Cardiac septum (tissue), 1 donor: Measurements from ENCODE around the gene TMEM120B. TPM values are rescaled to one million over a fixed set of nuclear protein-coding genes. Genes with fewer than 3 reads are reported as not detected.
"Not testable (repeated sequence)": the region's sequence is repeated elsewhere in the genome, so short reads cannot be mapped to it uniquely, and the experiment has no call there.

Experiments
- DNase-seq: peaks from one replicate; pipeline ENCODE4 v3.0.0-alpha.2; 2020; ENCODE audit warnings: low spot score
- intact Hi-C: fragments of 100-400 bp; cut with DNase I; formaldehyde crosslinking; loops from one replicate; pipeline ENCODE4 v1.14.0; 2022
- total RNA-seq: library from RNA; stranded (reverse); fragmentation: NEBNext Ultra II Directional; extraction: Animal tissue kit (Norgen Biotek cat#: 25700); gene quantifications from one replicate; pipeline ENCODE4 v1.2.1, GENCODE V29; 2021
- donor health status: DM: no; HTN: no; CAD: no.

The TMEM120B gene
- total RNA-seq, 1 donor from 2014 or later = 6.2 TPM

DNA sequence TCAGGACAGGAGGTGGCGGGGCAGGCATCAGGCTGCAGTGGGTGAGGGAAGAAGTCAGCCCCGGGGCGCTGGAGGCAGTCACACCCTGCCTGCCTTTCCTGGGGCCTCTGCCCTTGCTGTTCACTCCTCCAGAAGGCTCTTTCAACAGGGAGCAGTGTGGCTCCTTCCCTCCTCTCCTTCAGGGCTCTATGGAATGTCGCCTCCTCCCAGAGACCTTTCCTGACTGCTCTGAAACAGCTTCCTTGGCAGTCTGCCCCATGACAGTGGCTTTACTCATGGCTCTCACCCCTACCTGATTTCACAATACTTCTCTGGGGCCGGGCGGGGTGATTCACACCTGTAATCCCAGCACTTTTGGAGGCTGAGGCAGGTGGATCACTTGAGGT lies 73.9 kb downstream of the TMEM120B start:
- DNase-seq = no peak
- intact Hi-C loops = no loop called here

DNA sequence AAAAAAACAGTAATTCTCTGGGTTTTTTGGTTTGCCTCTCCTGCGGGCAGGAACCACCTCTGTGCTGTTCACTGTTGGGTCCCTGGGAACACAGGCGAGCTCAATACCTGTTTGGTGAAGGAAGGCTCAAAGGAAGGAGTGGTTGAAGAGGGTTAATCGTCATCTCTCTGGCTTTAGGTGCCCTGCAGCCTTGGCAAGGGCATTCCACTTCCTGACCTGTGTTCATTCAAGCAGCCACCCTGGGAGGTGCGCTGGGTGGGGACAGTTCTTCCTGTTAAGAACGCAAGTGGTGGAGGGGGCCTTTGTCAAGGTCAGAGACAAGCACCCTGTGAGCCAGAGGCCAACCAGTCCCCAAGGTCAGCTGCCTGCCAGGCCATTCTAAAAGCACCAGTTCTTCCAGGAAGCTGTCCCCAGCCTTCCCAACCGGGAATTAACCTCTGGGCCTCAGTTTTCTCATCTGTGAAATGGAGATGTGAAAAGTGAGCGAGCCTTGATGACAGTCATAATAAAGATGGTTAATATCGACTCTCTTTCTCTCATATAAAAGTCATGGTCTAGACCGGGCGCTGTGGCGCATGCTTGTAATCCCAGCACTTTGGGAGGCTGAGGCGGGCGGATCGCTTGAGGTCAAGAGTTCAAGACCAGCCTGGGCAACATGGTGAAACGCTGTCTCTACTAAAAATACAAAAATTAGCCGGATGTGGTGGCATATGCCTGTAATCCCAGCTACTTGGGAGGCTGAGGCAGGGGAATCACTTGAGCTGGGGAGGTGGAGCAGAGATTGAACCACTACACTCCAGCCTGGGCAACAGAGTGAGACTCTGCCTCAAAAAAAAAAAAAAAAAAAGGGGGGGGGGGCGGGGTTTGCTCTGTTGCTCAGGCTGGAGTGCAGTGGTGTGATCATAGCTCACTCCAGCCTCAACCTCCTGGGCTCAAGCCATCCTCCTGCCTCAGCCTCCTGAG lies 74.8 kb downstream of the TMEM120B start:
- no peak for DNase-seq
- intact Hi-C loops = no loop called here

DNA sequence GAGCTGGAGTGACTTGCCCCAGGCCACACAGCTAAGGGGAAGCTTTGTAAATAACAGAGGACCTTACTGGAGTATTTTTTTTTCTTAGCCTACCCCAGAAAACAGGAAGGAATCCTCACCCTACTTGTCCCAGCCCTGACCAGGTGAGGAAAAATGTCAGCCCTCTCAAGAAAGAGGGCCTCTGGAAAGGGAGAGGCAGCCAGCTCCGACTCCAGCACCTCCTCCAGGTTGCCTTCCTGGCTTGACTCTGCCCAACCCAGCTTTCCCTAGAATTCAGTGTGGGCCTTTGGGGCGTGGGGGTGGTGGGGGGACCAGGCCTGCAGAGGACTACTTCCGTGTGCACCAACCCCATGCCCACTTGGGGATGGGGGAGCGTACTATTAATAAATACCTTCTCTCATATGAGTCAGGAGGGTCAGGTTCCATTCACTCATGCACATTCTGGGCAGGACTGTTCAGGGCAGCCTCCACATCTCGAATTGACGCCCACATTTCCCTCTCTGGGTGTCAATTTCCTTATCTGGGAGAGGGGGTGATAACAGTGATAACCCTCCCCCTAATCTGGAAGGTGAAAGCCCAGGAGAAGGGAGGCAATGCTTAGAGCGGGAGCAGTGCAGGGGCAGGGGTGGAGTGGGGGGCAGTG lies 75.7 kb downstream of the TMEM120B start:
- no peak for DNase-seq
- intact Hi-C loops = no loop called here

DNA sequence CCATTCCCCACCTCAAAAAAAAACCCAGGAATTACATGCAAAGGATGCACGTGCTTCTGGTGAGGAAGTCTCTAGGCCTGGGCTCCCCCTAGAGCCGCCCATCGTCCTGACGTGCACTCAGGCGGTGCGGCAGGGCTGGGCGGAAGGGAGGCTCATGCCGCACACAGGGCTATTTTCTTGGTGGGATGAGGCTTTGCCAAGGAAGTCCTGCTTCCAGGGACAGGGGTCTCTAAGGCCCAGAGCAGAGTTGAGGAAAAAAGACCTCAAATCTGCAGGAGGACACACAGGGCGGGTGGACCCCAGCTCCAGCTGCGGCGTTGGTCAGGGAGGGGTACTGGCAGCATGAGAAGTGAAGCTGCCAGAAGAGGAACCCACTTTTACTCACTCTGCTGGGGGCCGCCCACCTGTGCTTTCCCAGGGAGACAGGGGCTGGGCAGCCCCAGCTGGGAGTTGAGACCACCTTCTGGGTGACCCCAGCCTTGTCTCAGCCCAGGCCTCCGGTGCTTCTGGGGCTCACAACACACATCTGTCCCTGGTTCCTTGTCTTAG lies 76.8 kb downstream of the TMEM120B start:
- DNase-seq = no peak
- intact Hi-C loops = no loop called here

DNA sequence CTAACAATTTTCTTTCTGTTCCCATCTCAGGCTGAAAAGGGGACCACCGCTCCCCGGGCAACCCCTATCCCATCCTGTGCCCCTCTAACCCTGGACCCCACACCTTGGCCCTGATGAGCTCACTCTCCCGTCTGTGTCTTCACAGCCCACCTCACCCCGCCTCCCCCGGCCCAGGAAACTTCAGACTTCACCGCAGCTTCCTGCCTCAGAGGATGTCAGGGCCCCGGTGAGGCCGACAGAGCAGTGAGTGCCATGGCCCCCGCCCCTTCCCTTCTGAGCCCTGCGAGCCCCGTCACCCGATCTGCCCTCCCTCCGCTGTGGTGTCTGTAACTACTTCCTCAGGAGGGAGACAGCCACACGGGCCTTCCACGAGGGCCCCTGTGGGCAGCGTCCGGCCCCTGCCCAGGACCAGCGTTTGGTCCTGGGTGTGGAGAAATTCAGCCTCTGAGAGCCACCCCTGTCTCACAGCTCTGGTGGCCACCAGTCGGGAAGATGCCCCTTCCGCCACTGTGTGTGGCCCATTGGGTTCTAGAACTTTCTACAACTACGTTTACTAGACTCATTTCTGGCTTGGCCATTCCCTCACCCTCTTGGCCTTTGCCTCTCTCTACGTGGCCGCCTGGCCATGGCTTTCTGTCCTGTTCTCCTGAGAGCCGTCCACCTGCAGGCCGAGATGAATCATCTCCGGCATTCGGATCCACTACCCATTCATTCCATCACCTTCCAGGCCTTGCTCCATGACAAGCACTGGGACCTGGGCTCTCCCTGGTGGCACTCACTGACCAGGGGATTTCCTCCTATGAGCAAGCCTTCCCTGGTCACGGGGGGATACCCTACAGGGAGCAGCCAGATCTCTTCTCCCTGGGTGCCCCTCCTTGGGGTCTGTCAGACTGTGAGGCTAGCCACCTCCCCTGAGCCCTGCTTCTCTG lies 77.5 kb downstream of the TMEM120B start:
- intact Hi-C loops = loop anchor here (10.0 kb wide), 1 partner anchor 235 kb away; the partner anchor contains the start of gene BCL7A

DNA sequence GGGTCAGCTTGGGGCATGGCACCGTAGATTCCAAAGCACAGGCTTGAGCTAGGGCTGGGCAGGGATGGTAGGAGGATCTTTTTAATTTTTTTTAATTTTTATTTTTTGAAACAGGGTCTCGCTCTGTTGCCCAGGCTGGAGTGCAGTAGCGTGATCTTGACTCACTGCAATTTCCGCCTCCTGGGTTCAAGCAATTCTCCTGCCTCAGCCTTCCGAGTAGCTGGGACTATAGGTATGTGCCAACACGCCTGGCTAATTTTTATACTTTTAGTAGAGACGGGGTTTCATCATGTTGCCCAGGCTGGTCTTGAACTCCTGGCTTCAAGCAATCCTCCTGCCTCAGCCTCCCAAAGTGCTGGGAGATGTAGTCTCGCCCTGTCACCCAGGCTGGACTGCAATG lies 78.2 kb downstream of the TMEM120B start:
- intact Hi-C loops = loop anchor here (10.0 kb wide), 1 partner anchor 234 kb away; the partner anchor contains the start of gene BCL7A
- not testable (repeated sequence) for DNase-seq

More for the DNA sequence above, 77.5 kb downstream of the TMEM120B start:
- DNase-seq = peak; percentile 93

DNA sequence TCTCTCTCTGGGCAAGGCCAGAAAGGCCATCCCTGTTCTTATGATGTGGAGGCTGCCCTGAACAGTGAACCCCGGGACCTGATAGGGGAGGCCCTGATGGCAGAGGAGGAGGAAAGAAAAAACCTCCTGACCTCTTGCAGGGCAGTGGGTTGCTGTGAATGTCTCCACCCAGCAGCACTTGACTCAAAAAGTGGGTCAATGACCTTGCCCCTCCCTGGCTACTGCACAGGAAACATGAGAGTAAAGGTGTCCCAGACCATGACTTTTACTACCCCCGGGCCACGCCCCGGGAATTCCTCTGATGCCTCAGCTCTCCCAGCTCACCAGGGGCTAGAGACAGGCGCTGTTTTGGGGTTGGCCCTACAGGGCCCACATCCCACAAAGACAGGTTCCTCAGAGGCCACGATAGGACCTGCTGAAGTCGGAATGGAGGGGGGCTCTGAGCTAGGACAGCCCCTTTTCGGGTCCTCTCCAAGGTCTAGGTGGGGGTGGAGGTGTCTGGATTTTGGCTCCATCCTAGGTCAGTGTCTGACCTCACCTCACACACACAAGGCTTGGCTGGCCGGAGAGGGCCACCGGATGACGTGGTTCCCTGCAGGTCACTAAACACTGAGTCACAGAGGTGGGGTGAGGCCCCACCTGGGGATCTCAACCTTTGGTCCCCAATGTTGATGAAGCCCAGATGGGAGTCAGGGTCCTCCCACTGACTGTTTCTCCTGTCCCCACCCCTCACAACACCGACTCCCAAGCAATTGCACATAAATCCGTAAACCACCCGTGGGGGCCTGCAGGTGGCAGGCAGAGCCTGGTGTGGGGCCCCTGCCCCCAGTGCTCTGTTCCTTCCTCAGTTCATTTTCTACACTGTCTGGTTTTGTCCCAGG lies 79.4 kb downstream of the TMEM120B start:
- intact Hi-C loops = loop anchor here (10.0 kb wide), 1 partner anchor 233 kb away; the partner anchor contains the start of gene BCL7A
- DNase-seq = no peak

DNA sequence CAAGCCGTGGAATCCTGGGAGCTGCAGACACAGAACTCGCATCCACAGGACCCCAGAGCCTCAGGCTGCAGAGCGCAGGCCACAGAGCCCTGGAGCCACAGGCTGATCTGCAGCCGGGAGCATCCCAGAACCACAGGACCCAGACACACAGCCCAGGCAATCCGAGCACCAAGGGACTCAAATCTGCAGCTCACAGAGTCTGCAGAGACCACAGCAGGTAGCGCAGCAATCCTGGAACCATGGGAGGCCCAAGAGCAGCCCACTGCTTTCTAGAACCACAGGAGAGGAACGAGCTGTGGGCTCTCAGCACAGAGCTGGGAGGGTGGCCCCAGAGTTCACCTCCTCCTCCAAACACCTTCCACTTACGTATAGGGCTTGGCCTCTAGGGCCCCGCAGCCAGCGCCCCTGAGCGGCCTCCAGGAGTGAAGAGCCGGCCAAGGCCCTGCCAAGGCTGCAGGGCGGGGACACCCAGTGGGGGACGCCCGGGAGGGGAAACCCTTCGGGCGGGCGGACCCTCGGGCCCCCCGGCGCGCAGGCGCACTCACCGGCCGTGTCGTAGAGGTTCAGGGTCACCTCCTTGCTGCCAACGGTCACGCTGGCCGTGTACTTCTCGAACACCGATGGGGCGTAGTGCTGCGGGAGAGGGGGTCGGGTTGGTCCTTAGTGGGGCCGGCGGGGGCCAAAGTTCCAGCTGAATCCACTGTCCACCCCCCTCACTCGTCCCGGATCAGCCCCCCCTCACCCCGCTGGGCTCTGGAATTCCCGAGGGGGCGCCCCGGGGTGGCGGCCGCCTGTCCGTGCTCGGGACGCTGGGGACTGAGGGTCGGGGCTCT lies 80.3 kb downstream of the TMEM120B start:
- intact Hi-C loops = loop anchor here (10.0 kb wide), 1 partner anchor 232 kb away; the partner anchor contains the start of gene BCL7A
- no peak for DNase-seq

DNA sequence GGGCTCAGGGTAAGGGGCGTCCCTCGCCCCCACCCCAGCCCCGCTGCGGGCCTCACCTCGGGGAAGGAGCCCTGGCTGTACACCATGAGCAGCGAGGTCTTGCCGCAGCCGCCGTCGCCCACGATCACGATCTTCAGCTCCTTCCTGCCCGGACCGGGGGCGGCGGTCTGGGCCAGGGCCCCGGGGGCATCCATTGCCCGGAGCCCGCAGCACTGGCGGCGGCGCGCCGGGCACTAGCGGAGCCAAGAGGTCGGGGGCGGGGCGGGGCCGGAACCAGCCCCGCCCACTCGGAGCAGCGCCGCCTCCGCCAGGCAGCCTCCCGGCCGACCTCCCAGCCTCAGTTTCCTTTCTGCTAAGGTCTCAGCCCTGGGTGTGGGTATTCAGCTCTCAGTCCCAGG lies 80.9 kb downstream of the TMEM120B start, which contains the start of gene RHOF:
Gene RHOF, minus strand, starts transcription at position 249 of the 398 bp plus-strand sequence. Its CDS starts 55 bp downstream, at position 194.
- no peak for DNase-seq
- intact Hi-C loops = loop anchor here (10.0 kb wide), 1 partner anchor 231 kb away; the partner anchor contains the start of gene BCL7A

DNA sequence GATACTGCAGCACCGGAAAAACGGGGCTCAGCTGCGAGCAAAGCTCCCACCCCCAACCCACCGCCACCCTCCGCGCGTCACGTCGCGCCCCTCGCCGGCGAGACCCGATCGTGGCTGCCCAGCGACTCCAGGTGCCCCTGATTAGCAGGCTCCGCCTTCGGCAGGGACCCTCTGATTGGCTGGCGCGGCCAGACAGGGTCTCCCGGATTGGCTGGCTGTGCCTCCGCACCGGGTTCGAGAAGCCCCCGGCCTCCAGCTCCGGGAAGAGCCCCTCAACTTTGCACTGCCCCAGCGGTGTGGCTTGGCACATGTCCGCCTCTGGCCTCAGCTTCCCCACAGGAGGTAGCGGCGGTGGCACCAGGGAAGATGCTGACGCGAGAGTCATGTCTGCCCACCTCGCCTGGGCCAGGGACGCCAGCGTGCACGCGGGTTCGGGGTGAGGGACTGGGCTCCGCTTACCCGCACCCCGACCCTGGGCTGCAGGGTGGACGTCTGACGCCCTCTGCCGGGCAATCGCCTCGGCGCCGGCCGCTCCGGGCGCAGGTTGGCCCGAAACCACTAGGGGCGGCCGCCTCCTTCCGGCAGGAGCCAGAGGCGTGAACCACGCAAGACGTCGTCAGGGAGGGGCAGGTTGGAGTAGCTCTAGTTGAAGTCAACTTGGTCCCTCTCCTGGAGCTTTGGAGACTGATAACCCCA lies 81.4 kb downstream of the TMEM120B start:
- intact Hi-C loops = loop anchor here (1.0 to 10.0 kb wide), 4 partner anchors 17 to 231 kb away; partner anchors contain the start of genes BCL7A and PSMD9
- peak; percentile 96 for DNase-seq

DNA sequence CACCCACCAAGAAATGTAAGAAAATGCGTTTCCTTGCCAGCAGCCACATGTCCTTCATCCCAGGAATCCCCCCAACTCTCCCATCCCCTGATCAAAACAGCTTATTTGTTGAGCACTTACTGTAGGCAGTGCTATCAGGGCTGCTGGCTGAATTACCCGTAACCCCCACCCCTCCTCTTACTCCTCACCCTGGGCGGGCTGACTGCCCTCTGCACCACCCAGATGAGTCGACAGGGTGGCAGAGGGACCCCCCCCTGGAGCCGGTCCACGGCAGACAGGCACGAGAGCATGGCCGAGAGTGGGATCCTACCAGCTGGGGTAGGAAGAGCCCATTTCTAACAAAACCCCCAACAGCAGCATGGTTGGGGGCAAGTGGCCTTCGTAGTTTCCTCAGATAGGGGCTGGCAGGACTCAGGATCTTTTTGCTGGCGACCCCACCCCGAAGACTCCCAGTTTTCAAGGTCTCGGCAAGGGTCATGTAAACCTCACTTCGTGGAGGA lies 82.0 kb downstream of the TMEM120B start:
- intact Hi-C loops = loop anchor here (1.0 to 10.0 kb wide), 6 partner anchors 18 to 230 kb away; partner anchors contain the start of genes BCL7A, ORAI1 and PSMD9
- no peak for DNase-seq

DNA sequence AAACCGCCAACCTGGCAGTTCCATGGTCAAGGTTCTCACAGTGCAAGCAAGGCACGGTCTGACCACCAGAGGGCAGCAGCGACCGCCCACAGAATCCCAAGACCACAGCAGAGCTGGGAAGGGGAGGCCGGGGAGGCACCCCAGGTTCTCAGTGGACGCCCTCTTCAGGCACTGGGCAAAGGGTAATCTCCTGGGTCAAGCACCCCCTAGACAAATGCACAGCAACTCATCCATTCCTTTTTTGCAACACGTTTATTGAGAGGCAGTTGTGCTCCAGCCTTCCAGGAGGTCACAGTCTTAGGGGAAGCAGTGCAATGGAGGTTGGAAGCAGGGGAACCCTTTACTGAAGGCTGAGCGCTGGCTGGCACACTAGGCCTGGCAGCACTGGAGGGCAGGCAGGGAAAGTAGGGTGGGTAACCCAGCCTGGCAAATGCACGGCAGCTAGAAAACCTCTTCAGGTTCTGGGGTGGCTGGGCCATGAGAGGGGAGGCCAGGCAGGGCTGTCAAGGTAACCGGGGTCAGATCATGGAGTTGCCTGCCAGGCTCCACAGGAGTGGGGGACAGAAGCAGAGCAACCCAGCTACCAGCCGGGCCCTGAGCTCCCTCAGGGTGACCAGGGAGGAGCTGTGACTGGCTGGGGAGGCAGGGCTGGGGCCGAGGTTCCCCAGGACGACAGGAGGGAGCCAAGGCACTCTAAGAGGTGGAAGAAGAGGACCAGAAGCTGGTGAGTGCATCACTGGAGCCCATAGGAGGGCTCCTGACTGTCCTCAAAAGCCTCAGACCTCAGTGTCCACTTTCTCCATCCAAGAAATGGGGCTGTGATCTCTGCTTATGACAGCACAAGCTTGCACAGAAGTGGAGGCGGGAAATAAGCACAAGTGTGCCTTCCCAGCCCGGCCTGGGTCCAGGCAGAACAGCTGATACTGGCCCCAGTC lies 82.7 kb downstream of the TMEM120B start:
- peak; percentile 95 for DNase-seq
- intact Hi-C loops = loop anchor here (1.0 to 10.0 kb wide), 5 partner anchors 17 to 230 kb away; partner anchors contain the start of genes BCL7A, ORAI1 and PSMD9

DNA sequence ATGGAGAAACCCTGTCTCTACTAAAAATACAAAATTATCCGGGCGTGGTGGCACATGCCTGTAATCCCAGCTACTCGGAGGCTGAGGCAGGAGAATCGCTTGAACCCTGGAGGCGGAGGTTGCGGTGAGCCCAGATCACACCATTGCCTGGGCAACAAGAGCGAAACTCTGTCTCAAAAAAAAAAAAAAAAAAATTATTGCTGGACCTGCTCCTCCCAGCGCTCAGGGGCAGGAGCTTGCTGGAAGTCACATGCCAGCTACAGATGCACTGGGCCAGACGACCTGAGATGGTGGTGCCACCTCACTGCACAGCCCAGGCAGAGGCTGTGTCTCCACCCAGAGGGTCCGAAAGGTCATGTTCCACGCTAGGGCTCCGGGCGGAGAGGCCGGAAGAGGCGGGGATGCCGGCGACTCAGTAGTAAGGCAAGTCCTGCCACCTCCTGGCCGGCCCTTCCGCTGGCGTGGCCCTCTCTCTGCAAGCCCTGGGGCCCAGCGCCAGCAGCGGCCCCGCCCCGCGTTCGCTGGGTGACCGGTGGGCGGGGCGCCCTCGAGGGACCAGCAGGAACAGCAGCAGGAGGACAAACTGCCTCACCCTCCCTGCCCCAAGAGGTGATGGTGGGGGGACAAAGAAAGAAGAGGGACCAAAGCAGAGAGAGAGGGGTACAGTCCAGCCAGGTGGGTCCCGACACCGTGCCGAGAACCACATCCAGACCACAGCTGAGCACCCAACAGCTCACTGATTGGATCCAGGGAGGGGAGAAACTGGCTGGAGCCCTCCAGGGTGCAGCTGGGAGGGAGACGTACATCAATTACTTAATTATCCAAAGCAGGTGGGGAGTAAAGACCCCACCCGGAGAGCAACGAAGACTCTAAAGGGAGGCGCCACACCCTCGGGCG lies 84.6 kb downstream of the TMEM120B start:
- intact Hi-C loops = loop anchor here (5.0 to 10.0 kb wide), 2 partner anchors 170 to 228 kb away; partner anchors contain the start of genes BCL7A and ORAI1
- DNase-seq = peak; percentile 96
